ENCODE measurements around the gene RBM43. TPM values are rescaled to one million over a fixed set of nuclear protein-coding genes. Genes with fewer than 3 reads are reported as not detected.
A peak's percentile ranks its signal among the peaks of the same experiment; 100 is the strongest.

RBM43 gene
- total RNA-seq, 4 donors from 2014 or later, result 1.0 to 18.5 (median 8.3) TPM

- no peak overlapping the region for H3K4me3 ChIP-seq
- intact Hi-C loops (cut with DNase I; ENCODE audit: low total_unique reads), result no loop called here
- TF ChIP-seq POLR2A (IDR thresholded peaks at IDR 0.05), result no peak
- TF ChIP-seq, protein P1, sequence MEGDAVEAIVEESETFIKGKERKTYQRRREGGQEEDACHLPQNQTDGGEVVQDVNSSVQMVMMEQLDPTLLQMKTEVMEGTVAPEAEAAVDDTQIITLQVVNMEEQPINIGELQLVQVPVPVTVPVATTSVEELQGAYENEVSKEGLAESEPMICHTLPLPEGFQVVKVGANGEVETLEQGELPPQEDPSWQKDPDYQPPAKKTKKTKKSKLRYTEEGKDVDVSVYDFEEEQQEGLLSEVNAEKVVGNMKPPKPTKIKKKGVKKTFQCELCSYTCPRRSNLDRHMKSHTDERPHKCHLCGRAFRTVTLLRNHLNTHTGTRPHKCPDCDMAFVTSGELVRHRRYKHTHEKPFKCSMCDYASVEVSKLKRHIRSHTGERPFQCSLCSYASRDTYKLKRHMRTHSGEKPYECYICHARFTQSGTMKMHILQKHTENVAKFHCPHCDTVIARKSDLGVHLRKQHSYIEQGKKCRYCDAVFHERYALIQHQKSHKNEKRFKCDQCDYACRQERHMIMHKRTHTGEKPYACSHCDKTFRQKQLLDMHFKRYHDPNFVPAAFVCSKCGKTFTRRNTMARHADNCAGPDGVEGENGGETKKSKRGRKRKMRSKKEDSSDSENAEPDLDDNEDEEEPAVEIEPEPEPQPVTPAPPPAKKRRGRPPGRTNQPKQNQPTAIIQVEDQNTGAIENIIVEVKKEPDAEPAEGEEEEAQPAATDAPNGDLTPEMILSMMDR (IDR thresholded peaks at IDR 0.05), result no peak
- H3K4me1 ChIP-seq, result no peaks in the 10 kb centered on the region
- H3K27ac ChIP-seq, result peak overlapping the region in 1 of 2 donors; percentile 92
- no peak for DNase-seq
- H3K36me3 ChIP-seq, result no peaks in the 10 kb centered on the region
- H3K27me3 ChIP-seq, result no peaks in the 10 kb centered on the region
- H3K9me3 ChIP-seq, result no peaks in the 10 kb centered on the region
Measured at GRCh38 chr2:151291224-151291623, 29.6 kb upstream of the RBM43 start.

- Histone ChIP-seq H3K4me3 (peak overlapping the region; percentile 67 to 70), H3K27me3 (no peaks in the 10 kb centered on the region), H3K36me3 (no peaks in the 10 kb centered on the region), H3K4me1 (no peaks in the 10 kb centered on the region), H3K27ac (peak overlapping the region; percentile 92 to 95), H3K9me3 (no peaks in the 10 kb centered on the region)
- TF ChIP-seq POLR2A (IDR thresholded peaks at IDR 0.05), result no peak
- TF ChIP-seq, protein P1 (IDR thresholded peaks at IDR 0.05), result no peak
- intact Hi-C loops (cut with DNase I; ENCODE audit: low total_unique reads), result no loop called here
- DNase-seq, result peak; percentile 23 to 51
Measured at GRCh38 chr2:151289972-151290866, 28.6 kb upstream of the RBM43 start.

- Histone ChIP-seq H3K27ac (no peak overlapping the region), H3K36me3 (no peaks in the 10 kb centered on the region), H3K4me3 (no peak overlapping the region), H3K27me3 (no peaks in the 10 kb centered on the region), H3K9me3 (no peaks in the 10 kb centered on the region), H3K4me1 (no peaks in the 10 kb centered on the region)
- TF ChIP-seq, protein P1 (IDR thresholded peaks at IDR 0.05), result no peak
- TF ChIP-seq POLR2A (IDR thresholded peaks at IDR 0.05), result no peak
- intact Hi-C loops (cut with DNase I; ENCODE audit: low total_unique reads), result no loop called here
- no peak for DNase-seq
Measured at GRCh38 chr2:151287513-151288250, 26.0 kb upstream of the RBM43 start.

DNA sequence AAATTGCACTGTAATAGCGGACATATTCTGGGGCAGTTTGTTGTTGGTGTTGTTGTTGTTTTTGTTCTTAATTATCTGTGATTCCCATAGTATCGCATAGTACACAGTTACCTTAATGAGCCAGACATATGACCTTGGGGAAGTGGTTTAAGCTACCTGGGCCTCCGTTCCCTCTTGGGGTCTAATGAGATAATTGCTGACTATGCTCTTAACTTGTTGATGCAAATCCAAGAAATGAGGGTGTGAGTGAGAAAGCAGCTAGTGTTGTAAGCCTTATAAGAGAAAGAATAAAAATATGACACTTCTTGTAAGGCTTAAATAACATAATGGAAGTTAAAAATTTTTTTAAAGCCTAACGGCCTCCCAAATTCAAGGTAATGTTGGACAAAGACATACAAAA lies 20.7 kb upstream of the RBM43 start:
- H3K9me3 ChIP-seq, result no peaks in the 10 kb centered on the region
- H3K36me3 ChIP-seq, result no peaks in the 10 kb centered on the region
- H3K4me1 ChIP-seq, result no peaks in the 10 kb centered on the region
- H3K4me3 ChIP-seq, result no peak overlapping the region
- intact Hi-C loops (cut with DNase I; ENCODE audit: low total_unique reads), result no loop called here
- no peak overlapping the region for H3K27ac ChIP-seq
- no peaks in the 10 kb centered on the region for H3K27me3 ChIP-seq
- no peak for DNase-seq
- no peak for TF ChIP-seq POLR2A (IDR thresholded peaks at IDR 0.05)

GRCh38 chr2:151280271-151280670 lies 18.6 kb upstream of the RBM43 start:
- Histone ChIP-seq H3K9me3 (no peaks in the 10 kb centered on the region), H3K4me3 (no peak overlapping the region), H3K4me1 (no peaks in the 10 kb centered on the region), H3K27me3 (no peaks in the 10 kb centered on the region), H3K36me3 (no peaks in the 10 kb centered on the region), H3K27ac (no peak overlapping the region)
- DNase-seq, result no peak
- intact Hi-C loops (cut with DNase I; ENCODE audit: low total_unique reads), result no loop called here
- TF ChIP-seq, protein P1 (IDR thresholded peaks at IDR 0.05), result no peak
- no peak for TF ChIP-seq POLR2A (IDR thresholded peaks at IDR 0.05)
